GM23248 (cell line): Measurements from ENCODE around the gene ACSM6. TPM values are rescaled to one million over a fixed set of nuclear protein-coding genes. Genes with fewer than 3 reads are reported as not detected.

ENCODE experiments used
- DNase-seq: peaks from one replicate; pipeline ENCODE4 v3.0.0-alpha.2; 2015
- H2AFZ ChIP-seq: fragments of 200-600 bp; sonication (generic); 2 replicates; pipeline ENCODE4 v1.6.1; 2016; ENCODE audit warnings: antibody characterized with exemption
- H3F3A ChIP-seq: fragments of 200-600 bp; sonication (generic); 2 replicates; pipeline ENCODE4 v1.6.1; 2016; ENCODE audit warnings: mild to moderate bottlenecking, antibody characterized with exemption, mixed run types; ENCODE audit not compliant: insufficient read depth
- H3K27ac ChIP-seq: fragments of 200-600 bp; sonication (generic); 2 replicates; pipeline ENCODE4 v1.5.1; 2016; ENCODE audit warnings: mild to moderate bottlenecking
- H3K27me3 ChIP-seq: fragments of 200-600 bp; sonication (generic); replicated peaks from 2 replicates; pipeline ENCODE4 v1.6.1; 2016; ENCODE audit warnings: mild to moderate bottlenecking; ENCODE audit not compliant: insufficient read depth
- H3K36me3 ChIP-seq: fragments of 200-600 bp; sonication (generic); 2 replicates; pipeline ENCODE4 v1.6.1; 2016; ENCODE audit warnings: low read depth, mild to moderate bottlenecking
- H3K4me1 ChIP-seq: fragments of 200-600 bp; sonication (generic); 2 replicates; pipeline ENCODE4 v1.6.1; 2016; ENCODE audit warnings: mild to moderate bottlenecking; ENCODE audit not compliant: insufficient read depth
- H3K4me2 ChIP-seq: fragments of 200-600 bp; sonication (generic); one replicate; pipeline ENCODE4 v1.6.1; 2016; ENCODE audit warnings: mild to moderate bottlenecking; ENCODE audit not compliant: unreplicated experiment
- H3K4me3 ChIP-seq: fragments of 200-600 bp; sonication (generic); 2 replicates; pipeline ENCODE4 v1.5.1; 2016; ENCODE audit warnings: mild to moderate bottlenecking
- H3K79me2 ChIP-seq: fragments of 200-600 bp; sonication (generic); 2 replicates; pipeline ENCODE4 v1.6.1; 2016; ENCODE audit warnings: mild to moderate bottlenecking; ENCODE audit not compliant: insufficient read depth
- H3K9ac ChIP-seq: fragments of 200-600 bp; sonication (generic); 2 replicates; pipeline ENCODE4 v1.6.1; 2016; ENCODE audit warnings: mild to moderate bottlenecking
- H3K9me2 ChIP-seq: fragments of 200-600 bp; sonication (generic); 2 replicates; pipeline ENCODE4 v1.6.1; 2016; ENCODE audit warnings: mixed run types, mild to moderate bottlenecking, moderate library complexity; ENCODE audit not compliant: insufficient read depth
- H3K9me3 ChIP-seq: fragments of 200-600 bp; sonication (generic); one replicate; pipeline ENCODE4 v1.6.1; 2017; ENCODE audit warnings: low read depth
- H4K20me1 ChIP-seq: fragments of 200-600 bp; sonication (generic); 2 replicates; pipeline ENCODE4 v1.6.0; 2016; ENCODE audit not compliant: insufficient read depth
- EZH2 ChIP-seq: fragments of 200-600 bp; sonication (generic); IDR thresholded peaks from 2 replicates; pipeline ENCODE4 v1.6.1; 2018; ENCODE audit warnings: antibody characterized with exemption, mild to moderate bottlenecking; ENCODE audit not compliant: insufficient read depth, poor library complexity, severe bottlenecking
- EZH2phosphoT487 ChIP-seq: fragments of 200-600 bp; sonication (generic); IDR thresholded peaks from 2 replicates; pipeline ENCODE4 v1.6.1; 2018; ENCODE audit warnings: antibody characterized with exemption, moderate library complexity, mild to moderate bottlenecking, low read depth; ENCODE audit not compliant: insufficient read depth
- WGBS, 2 experiments: methylation state at CpG; one replicate each; pipeline ENCODE4 v1.1.6; 2015 to 2017; ENCODE audit warnings: low lambda C conversion rate in 2 of 2, low coverage in 1 of 2; ENCODE audit errors: missing lambda C conversion rate in 2 of 2; 5-methylcytosine and 5-hydroxymethylcytosine counted together
- in situ Hi-C: fragments of 300-500 bp; cut with MboI; formaldehyde crosslinking; loops from 2 replicates; pipeline ENCODE4 v1.15.0; 2020
- polyA plus RNA-seq: library from polyadenylated mRNA; unstranded; fragments of >200 nt; fragmentation: Nextera tagmentation; extraction: Ambion mirVana; gene quantifications from 2 replicates; pipeline ENCODE4 v1.2.1, GENCODE V29; 2016
- total RNA-seq: library from RNA; depleted of rRNA; stranded (reverse); fragments of >200 nt; shearing (Covaris generic); gene quantifications from 2 replicates; pipeline ENCODE4 v1.2.3, GENCODE V29; 2014

Gene ACSM6
- total and polyA plus RNA-seq, 2 experiments from 2014 or later, result 0.08 TPM; not detected in 1

GRCh38 chr10:95263864-95264226, 69.8 kb downstream of the ACSM6 start:
- Histone ChIP-seq H3K9ac (no peak overlapping the region), H3F3A (peaks cover 32% of the 10 kb centered on the region), H4K20me1 (no peaks in the 10 kb centered on the region), H3K9me2 (no peaks in the 10 kb centered on the region), H2AFZ (no peak overlapping the region), H3K4me1 (peaks cover 33% of the 10 kb centered on the region), H3K27me3 (no peaks in the 10 kb centered on the region), H3K4me3 (no peak overlapping the region), H3K27ac (no peak overlapping the region), H3K36me3 (peaks cover 8% of the 10 kb centered on the region), H3K9me3 (no peaks in the 10 kb centered on the region), H3K4me2 (no peak overlapping the region), H3K79me2 (no peaks in the 10 kb centered on the region)
- DNase-seq, result no peak
- in situ Hi-C loops, result no loop called here
- TF ChIP-seq EZH2phosphoT487, result no peak
- no peak for TF ChIP-seq EZH2
- 85 to 89% methylated on average over 7 of the region's 7 CpGs for WGBS, 2 experiments

DNA sequence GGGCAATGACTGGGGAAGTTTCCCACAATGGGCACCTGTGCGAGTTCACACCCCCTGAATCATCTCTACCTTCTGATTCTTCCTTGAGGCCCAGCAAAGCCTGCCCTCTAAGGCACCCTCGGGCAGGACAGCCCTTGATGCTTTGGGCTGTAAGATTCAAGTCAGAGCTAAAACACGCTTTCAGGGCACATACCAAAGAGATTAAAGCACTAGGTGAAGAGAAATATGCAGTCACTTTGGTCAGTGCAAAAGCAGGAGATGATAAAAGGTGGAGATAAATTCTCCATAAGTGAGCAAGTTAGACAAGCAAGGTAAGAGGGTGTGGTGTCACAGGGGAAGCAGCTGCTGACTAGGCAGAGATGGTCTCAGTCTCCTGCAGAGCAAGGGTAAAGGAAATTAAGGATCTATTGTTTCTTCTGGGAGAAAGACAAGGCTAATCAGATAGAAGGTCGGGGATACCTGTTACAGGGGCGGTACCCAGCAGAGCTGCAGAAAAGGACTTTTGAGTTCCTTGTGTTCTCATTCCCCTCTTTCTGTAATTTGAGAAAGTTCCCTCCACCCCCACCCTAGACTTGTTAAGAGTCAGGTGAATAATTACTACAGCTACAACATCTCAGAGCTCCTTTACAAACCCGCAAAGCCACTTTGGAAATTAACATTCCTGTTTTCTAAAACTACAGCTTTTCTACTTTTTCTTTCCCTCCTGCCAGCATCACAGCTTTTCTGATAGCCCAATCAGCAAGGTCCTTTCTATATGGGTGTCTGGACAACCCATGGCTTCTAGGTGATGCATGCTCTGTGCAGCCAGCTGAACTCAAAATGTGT, 70.4 kb downstream of the ACSM6 start:
- 81 to 91% methylated on average over 6 of the region's 6 CpGs for WGBS, 2 experiments
- Histone ChIP-seq H2AFZ (no peak overlapping the region), H3K79me2 (no peaks in the 10 kb centered on the region), H3K27me3 (no peaks in the 10 kb centered on the region), H3K4me3 (no peak overlapping the region), H3F3A (peaks cover 32% of the 10 kb centered on the region), H3K36me3 (peaks cover 8% of the 10 kb centered on the region), H3K9me3 (no peaks in the 10 kb centered on the region), H3K9ac (no peak overlapping the region), H3K27ac (no peak overlapping the region), H3K9me2 (no peaks in the 10 kb centered on the region), H4K20me1 (no peaks in the 10 kb centered on the region), H3K4me1 (peaks cover 33% of the 10 kb centered on the region), H3K4me2 (no peak overlapping the region)
- in situ Hi-C loops, result no loop called here
- TF ChIP-seq EZH2phosphoT487 (no peak), EZH2 (no peak)
- no peak for DNase-seq

DNA sequence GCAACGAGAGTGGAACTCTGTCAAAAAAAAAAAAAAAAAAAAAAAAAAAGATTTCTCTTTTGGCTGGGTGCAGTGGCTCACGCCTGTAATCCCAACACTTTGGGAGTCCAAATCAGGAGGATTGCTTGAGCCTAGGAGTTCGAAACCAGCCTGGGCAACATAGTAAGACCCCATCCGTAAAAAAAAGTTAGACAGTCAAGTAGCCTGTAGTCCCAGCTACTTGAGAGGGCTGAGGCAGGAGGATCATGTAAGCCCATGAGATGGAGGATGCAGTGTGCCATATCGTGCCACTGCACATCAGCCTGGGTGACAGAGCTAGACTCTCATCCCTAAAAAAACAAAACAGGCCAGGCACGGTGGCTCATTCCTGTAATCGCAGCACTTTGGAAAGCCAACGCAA, 71.5 kb downstream of the ACSM6 start:
- Histone ChIP-seq H3K4me3 (no peak overlapping the region), H3K9ac (no peak overlapping the region), H3K27ac (no peak overlapping the region), H3K9me3 (no peaks in the 10 kb centered on the region), H2AFZ (no peak overlapping the region), H4K20me1 (no peaks in the 10 kb centered on the region), H3F3A (peaks cover 28% of the 10 kb centered on the region), H3K79me2 (peaks cover 9% of the 10 kb centered on the region; the same call in 1 of the 2 replicates), H3K36me3 (peaks cover 8% of the 10 kb centered on the region), H3K9me2 (no peaks in the 10 kb centered on the region), H3K4me2 (no peak overlapping the region), H3K4me1 (peaks cover 26% of the 10 kb centered on the region), H3K27me3 (no peaks in the 10 kb centered on the region)
- WGBS, 2 experiments, result 97 to 98% methylated on average over 8 of the region's 8 CpGs
- no peak for TF ChIP-seq EZH2
- TF ChIP-seq EZH2phosphoT487, result no peak
- DNase-seq, result no peak
- in situ Hi-C loops, result no loop called here

DNA sequence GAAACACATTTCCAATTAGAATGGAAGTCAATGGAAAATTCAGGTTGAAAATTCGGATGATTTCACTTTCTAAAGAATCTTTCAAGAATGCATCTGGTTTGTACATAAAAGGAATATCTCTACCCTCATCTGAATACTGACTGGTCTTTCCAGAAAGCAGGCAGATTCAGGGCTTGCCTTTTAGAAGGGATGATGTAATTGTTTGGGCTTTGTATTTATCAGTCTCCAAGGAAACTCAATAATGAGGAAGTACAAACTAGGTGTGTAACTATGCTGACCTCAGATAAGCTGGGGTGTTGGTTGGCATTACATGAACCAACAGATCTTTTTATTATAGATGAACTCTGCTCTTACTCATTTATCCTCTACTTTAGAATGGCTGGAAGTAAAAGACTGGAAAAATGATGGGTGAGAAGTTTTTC, 72.6 kb downstream of the ACSM6 start:
- peaks cover 17% of the 10 kb centered on the region for H3F3A ChIP-seq
- H3K79me2 ChIP-seq, result peaks cover 19% of the 10 kb centered on the region; the same call in 1 of the 2 replicates
- H3K9ac ChIP-seq, result peak overlapping the region; percentile 63
- H2AFZ ChIP-seq, result no peak overlapping the region
- no peaks in the 10 kb centered on the region for H3K9me2 ChIP-seq
- peaks cover 15% of the 10 kb centered on the region for H3K4me1 ChIP-seq
- TF ChIP-seq EZH2phosphoT487 (no peak), EZH2 (no peak)
- H3K9me3 ChIP-seq, result no peaks in the 10 kb centered on the region
- peak overlapping the region; percentile 85 for H3K27ac ChIP-seq
- no peaks in the 10 kb centered on the region for H4K20me1 ChIP-seq
- no peak overlapping the region for H3K4me3 ChIP-seq
- H3K27me3 ChIP-seq, result no peaks in the 10 kb centered on the region
- H3K36me3 ChIP-seq, result peaks cover 8% of the 10 kb centered on the region
- in situ Hi-C loops, result no loop called here
- peak overlapping the region; percentile 18 for H3K4me2 ChIP-seq
- peak; percentile 94 for DNase-seq
- 0 to 21% methylated on average over 1 of the region's 1 CpG for WGBS, 2 experiments

- in situ Hi-C loops, result no loop called here
- H2AFZ ChIP-seq, result no peak overlapping the region
- peak overlapping the region; percentile 51 for H3K9ac ChIP-seq
- TF ChIP-seq EZH2 (no peak), EZH2phosphoT487 (no peak)
- H3K27ac ChIP-seq, result peak overlapping the region; percentile 85
- H4K20me1 ChIP-seq, result no peaks in the 10 kb centered on the region
- peaks cover 13% of the 10 kb centered on the region for H3K4me1 ChIP-seq
- no peak overlapping the region for H3K4me3 ChIP-seq
- peaks cover 8% of the 10 kb centered on the region for H3K36me3 ChIP-seq
- H3K79me2 ChIP-seq, result peaks cover 22% of the 10 kb centered on the region; the same call in 1 of the 2 replicates
- no peaks in the 10 kb centered on the region for H3K27me3 ChIP-seq
- H3F3A ChIP-seq, result peaks cover 15% of the 10 kb centered on the region
- H3K4me2 ChIP-seq, result no peak overlapping the region
- DNase-seq, result no peak
- no peaks in the 10 kb centered on the region for H3K9me2 ChIP-seq
- H3K9me3 ChIP-seq, result no peaks in the 10 kb centered on the region
- whole genome bisulfite sequencing, 2 experiments, result 89 to 93% methylated on average over 3 of the region's 3 CpGs
Measured at GRCh38 chr10:95267251-95267650, 73.2 kb downstream of the ACSM6 start.
